HG03139 (cell line): ENCODE data around the gene NFIX.

Source experiments
- ATAC-seq: cut with Tn5 transposase; IDR thresholded peaks from one replicate; pipeline ENCODE4 v1.9.1; 2021; ENCODE audit not compliant: unreplicated experiment

Gene NFIX

GRCh38 chr19:13018035-13018914, 23.0 kb downstream of the NFIX start:
- no peak for ATAC-seq

DNA sequence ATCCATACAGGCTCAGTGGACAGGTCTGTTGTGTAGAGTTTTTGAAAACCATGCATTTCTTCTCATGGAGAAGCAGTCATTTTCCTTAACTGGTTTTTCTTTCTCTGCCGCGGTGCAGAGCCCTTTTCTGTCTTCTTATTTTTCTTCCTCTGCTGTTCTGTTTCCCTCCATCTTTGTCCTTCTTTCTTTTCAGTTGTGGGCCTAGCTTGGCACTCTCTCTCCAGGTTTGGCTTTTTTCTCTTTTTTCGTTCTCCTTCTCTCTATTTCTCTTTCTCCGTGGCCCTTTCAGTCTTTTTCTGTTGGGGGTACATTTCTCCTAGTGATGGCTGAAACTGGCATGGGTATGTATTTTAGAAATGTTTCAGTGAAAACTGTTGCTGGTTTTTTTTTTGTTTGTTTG, 24.1 kb downstream of the NFIX start:
- ATAC-seq: no peak

DNA sequence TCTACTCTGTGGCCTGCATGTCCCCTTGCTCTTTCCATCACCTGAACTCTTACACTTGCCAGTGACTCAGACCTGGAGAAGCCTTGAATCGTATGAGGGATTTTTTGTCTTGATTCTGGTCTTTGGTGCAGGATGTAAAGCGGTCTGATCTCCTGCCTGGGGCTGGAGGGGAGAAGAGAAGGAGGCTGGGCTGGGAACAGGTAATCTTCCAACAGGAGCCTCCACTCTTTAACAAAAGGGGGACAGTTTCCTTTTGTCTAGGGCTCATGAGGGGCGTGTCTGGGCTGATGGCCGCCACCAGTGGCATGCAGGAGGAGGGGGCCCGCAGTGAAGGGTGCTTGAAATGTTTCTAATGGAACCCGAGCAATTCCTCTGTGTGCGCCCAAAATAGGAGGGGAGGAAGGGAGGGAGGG, 24.7 kb downstream of the NFIX start:
- no peak for ATAC-seq

DNA sequence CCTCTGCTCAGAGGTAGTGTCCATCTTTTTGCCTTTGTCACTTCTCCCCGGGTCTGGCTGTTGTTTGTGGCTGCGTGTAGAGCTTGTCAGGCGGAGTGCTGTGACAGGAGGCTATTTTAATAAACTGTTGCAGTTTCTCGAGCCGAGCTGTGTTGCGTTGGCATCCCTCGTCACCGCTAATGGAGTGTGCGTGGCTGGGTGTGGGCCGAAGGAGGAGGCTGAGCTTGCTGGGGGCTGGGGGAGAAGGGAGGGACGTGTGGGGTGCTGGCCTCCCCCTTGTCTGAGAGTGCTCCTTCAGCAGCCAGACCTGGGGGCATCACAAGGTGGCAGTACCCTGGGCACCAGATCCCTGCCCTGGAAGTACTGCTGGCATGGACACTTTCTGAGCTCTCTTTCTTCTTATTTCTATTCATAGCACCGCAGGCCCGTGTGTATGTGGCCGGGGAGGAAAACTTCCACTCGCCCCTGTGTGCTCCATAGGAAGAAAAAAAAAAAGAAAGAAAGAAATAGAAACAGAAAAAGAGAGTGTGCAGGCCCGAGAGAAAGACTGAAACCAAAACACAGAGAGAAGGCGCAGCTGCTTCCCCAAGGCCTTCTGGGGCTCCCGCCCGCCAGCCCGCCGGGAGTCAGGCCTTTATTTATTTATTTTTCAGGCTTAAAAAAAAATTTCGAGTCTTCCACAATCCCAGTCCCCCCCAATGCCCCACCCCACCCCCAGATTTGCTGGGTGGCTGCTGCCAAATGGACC, 27.0 kb downstream of the NFIX start:
- no peak for ATAC-seq

DNA sequence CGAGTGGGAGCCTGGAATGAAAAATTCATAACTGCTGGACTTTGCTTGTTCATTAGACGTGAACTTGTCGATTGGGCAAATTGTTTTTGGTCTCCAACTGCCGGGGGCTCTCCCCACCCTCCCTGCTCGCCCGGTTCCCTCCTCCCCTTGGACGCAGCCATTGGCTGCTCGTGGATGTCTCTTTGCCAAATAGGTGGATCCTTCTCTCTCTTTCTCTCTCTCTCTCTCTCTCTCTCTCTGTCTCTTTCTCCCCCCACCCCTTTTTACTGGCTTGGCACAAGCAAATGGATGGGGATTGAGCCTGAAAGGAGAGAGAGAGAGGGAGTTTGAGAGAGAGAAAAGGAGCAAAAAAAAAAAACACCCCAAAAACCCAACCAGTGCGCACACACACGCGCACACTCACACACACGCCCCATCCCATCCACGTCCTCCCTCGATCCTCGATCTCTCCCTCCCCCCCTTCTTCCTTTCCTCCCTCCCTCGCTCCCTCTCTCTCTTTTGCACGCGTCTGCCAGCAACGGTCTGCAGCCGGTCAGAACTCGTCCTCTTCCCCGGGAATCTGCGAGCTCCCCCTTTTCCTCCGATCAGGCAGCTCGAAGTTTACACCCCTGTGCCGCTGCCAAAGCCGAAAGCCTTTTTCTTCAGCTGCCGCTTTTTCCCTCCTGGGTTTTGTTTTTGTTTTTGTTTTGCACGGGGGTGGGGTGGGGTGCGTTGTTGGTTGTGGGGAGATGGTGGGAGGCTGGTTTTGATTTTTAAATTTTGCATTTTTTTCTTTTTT, 27.8 kb downstream of the NFIX start:
- no peak for ATAC-seq

GRCh38 chr19:13023656-13024055, 28.4 kb downstream of the NFIX start:
- ATAC-seq: no peak

DNA sequence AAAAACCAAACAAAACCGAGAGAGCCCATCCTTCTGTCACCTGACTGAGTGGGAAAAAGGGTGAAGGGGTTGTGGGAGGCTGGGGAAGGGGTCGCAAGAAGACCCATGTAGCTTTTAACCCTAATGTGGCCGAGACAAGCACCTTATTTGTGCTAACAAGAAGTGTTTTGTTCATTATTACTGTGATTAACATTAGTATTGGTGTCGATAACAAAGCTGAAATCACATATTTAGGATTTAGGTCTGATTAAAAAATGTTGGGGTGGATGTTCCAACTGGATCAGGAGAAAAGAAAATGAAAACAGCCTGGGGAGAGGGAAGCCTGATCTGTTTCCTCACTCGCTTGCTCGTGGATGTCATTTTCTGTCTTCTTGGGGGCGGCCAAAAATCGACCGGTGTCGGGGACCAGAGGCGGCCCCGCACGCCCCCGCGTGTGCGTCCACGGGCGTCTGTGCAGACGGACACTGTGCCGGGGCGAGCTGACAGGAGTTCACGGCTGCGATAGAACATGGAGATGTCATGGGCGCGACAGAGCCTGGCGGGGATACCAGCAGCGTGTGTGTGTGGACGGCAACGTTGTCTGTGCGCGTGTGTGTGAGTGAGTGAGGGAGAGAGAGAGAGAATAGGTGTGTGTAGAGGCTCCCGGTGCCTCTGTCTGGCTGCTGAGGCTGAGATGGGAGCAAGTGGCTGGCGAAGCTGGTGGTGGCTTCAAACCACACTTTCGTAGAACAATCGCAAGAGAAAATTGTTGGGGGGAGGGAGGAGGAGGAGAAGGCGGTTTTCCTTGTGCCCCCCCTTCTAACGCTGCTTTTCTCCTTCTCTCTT, 29.1 kb downstream of the NFIX start:
- ATAC-seq: no peak

DNA sequence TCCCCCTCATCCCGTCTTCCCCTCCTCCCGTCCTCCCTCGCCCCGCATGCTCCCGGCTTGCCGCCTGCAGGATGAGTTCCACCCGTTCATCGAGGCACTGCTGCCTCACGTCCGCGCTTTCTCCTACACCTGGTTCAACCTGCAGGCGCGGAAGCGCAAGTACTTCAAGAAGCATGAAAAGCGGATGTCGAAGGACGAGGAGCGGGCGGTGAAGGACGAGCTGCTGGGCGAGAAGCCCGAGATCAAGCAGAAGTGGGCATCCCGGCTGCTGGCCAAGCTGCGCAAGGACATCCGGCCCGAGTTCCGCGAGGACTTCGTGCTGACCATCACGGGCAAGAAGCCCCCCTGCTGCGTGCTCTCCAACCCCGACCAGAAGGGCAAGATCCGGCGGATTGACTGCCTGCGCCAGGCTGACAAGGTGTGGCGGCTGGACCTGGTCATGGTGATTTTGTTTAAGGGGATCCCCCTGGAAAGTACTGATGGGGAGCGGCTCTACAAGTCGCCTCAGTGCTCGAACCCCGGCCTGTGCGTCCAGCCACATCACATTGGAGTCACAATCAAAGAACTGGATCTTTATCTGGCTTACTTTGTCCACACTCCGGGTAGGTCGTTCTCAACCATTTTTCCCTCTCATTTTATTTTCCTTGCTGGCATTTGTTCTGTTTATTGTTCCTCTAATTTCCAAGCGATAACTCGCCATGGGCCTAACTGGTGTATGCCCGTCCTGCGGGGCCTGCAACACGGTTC, 29.8 kb downstream of the NFIX start:
- no peak for ATAC-seq

- no peak for ATAC-seq
Measured at GRCh38 chr19:13025819-13026456, 30.7 kb downstream of the NFIX start.

DNA sequence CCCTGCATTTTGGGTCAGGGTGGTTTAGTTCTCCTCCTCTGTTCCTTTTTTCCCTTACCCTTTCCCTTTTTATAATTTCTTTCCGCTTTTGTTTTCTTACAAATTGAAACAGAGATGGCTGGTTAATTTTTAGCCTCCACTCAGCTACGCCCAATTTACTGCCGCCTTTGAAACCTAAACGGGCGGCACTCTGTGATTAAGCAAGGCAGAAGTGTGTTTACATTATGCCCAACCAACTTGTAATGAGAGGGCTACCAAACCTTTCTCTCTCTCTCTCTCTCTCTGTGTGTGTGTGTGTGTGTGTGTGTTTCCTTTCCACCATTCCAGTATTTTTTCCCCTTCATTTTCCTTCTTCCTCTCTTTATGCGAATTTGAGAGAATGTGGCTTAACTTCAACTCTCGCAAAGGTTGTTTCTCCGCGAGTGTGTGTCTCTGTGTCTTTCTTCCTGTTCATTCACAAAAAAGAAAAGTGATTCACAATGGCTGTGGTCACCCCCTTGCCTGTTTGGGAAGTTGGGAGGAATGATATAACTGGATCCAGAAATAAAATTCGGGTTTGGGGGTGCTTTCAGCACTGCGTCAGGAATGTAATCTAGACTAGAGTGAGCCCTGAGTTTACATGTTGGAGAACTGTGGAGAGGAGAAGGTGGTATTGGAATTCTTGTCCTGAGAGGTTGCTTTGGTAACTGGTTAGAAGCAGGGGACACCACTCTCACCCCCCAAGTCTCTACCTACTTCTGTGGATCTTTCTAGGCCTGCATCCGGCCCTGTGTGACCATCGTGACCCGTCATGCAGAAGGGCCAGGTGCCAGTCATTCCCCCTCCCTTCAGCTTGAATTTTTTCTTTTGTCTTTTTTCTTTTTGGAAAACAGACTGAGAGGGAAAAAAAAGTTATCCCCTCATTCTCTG, 31.4 kb downstream of the NFIX start:
- no peak for ATAC-seq

DNA sequence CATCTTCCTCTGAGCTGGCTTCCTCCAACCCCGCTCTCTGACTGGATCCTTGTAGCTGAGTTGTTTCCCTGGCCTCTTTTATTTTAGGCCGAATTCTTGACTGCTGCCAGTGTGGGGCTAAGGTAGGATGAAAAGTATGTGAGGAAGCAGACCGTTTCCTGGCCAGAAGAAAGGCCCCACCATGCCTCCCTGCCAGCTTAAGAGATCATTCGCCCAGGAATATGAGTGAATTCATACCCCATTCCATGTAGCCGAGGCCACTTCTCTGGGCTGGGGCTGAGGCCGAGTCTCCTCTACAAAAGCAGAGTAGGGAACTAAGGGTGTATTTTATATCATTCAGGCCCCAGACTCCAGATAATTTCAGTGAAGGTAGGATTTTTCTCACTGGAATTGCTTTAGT, 32.3 kb downstream of the NFIX start:
- no peak for ATAC-seq

DNA sequence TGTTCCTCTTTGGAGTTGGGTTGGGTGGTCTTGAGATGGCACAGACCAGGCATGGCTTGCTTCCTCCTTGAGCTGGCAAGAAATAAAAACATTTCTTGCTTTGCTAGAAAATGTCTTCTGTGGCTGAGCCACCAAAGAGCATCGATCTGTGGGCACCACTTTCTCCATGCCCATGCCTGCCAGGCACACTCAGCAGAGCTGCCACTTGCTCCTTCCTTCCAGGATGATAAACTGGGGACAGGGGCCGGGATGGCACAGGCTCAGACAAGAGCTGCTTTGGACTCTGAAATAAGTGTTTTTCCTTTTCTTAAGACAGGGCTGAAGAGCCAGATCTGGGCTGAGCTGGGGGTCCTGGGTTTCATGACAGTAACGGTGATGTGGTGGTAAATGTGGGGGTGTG, 32.8 kb downstream of the NFIX start:
- ATAC-seq: no peak

GRCh38 chr19:13029301-13029880, 34.1 kb downstream of the NFIX start:
- no peak for ATAC-seq

DNA sequence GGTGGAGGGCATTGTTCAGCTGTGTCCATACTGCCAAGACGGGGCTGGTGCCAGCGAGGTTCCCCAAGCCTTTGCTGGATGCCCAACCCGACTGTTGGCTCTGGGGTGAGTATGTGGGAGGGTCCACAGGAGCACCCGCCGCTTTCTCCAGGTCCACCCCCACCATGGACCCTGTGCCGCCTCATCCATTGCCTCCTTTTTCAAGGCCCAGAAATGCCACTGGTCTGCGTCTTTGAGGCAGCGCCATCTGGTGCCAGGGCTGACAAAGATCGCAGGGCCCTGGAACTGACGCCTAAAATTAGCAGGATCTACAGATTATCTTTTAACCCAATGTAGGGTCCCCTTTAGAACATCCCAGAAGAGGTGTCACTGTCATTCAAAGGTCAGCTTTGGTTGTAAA, 34.6 kb downstream of the NFIX start:
- ATAC-seq: no peak

DNA sequence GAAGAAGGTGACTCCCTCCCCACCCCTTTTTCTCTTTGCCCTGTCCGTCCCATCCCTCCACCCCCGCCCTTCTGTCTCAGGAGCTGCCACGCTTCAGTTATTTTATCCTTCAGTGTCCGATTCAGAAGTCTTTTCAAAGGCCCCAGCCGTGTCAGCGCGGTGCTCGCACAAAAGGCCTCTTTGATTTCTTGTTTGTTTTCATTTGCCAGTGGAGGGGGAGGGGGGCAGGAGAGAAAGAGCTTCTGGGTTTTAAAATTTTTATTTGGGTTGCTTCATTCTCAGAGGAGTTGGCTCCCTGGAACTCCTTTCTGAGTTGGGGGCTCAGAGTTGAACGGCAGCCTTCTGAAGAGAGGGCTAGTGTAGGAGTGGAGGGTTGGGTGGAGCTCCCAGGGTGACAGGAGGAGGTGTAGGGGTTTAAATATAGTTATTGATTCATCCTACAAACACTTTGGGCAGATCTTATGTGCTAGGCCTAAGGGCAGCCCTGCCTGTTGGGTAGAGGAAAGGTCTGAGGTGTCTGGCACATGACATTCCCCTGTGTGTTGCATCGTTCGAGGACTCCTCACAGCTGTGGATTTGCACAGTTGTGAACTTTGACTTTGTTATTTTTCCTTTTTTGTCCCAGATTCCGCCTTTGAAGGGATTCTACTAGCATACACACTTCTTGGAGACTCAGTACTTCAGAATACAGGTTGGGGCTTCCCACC, 36.8 kb downstream of the NFIX start:
- ATAC-seq: no peak

DNA sequence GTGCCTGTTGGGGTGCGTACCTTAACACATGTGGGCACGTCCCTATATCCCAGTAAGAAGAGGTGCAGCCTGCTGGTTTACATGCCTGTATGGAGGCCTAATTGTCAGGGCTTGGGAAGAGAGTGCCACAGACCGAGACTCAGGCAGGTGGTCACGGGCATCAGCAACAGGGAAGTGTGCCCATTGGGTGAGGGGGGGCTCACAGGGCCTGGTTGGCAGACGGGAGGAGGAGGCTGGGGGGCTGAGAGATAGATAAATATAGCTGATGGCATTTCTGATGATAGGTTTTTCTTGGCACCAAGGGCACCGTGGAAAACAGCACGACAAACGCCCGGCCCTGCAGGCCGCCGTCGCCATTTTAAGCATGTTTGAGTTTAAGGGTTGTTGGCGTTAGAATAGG, 37.6 kb downstream of the NFIX start:
- no peak for ATAC-seq

- ATAC-seq: no peak
Measured at GRCh38 chr19:13033244-13033643, 38.0 kb downstream of the NFIX start.
